IPS-20b (cell line): ENCODE measurements around the gene DONSON.
"Not testable (repeated sequence)": the region's sequence is repeated elsewhere in the genome, so short reads cannot be mapped to it uniquely, and the experiment has no call there.

Experiments
- H3K27ac ChIP-seq: one replicate; pipeline ENCODE4 v1.5.1; 2013; ENCODE audit warnings: low read length
- H3K27me3 ChIP-seq: 2 replicates; pipeline ENCODE4 v1.6.1; 2013; ENCODE audit warnings: mild to moderate bottlenecking, low read length, inconsistent platforms; ENCODE audit not compliant: insufficient read depth
- H3K36me3 ChIP-seq: 2 replicates; pipeline ENCODE4 v1.6.1; 2013; ENCODE audit warnings: low read depth, mild to moderate bottlenecking, inconsistent platforms, low read length, moderate library complexity; ENCODE audit not compliant: insufficient read depth
- H3K4me1 ChIP-seq: 2 replicates; pipeline ENCODE4 v1.6.1; 2013; ENCODE audit warnings: mild to moderate bottlenecking, control low read depth, inconsistent platforms, low read length, moderate library complexity; ENCODE audit not compliant: insufficient read depth
- H3K4me3 ChIP-seq: 2 replicates; pipeline ENCODE4 v1.5.1; 2013; ENCODE audit warnings: mild to moderate bottlenecking, low read length, inconsistent platforms
- H3K9ac ChIP-seq: 2 replicates; pipeline ENCODE4 v1.6.1; 2013; ENCODE audit warnings: low read depth, mild to moderate bottlenecking, inconsistent platforms, low read length, moderate library complexity
- H3K9me3 ChIP-seq: 2 replicates; pipeline ENCODE4 v1.6.1; 2013; ENCODE audit warnings: mild to moderate bottlenecking, low read depth, low read length, inconsistent platforms; ENCODE audit not compliant: insufficient read depth

Gene DONSON

DNA sequence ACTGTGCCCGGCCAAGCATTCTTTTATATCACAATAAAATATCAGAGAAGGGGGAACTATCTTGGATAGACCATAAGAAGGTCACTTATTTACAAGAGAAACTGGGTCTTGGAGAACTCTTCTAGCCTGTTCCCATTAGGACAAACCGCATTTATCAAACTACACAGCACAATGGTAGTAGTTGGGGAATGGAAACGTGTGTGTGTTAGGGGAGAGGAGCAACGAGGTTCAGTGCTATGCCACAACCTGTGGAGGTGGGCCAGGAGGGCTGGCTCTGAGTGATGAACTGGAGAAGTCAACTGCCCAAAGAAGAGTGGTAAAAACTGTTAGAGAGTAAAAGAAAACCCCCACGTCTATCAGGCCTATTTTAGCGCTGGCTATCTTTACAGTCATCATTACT is 1.6 kb downstream of the DONSON start:
- Histone ChIP-seq H3K27ac (no peak overlapping the region), H3K9ac (peak overlapping the region; percentile 11; the same call in 1 of the 2 replicates), H3K9me3 (no peaks in the 10 kb centered on the region), H3K4me1 (peaks cover 4% of the 10 kb centered on the region; the same call in 1 of the 2 replicates), H3K36me3 (peaks cover 37% of the 10 kb centered on the region), H3K4me3 (peak overlapping the region; percentile 89), H3K27me3 (no peaks in the 10 kb centered on the region)

DNA sequence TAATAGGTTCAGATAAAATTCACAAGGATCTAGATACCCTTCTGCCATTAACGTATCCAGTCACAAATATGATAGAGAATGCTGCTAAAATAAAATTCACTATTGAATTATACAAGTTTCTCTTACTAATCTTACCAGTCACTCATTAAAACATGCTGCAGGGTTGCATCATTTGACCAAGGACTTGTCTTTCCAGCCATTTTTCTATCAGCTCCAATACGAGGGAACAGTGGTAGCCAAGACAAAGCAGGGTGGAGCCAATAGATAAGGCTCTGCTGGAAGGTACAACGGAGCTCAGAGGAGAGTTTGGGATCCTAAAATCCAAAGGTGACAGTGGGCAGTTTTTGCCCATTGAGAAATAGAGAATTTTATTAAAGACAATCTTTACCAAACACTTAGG is 4.0 kb downstream of the DONSON start:
- Histone ChIP-seq H3K27me3 (no peaks in the 10 kb centered on the region), H3K9ac (no peak overlapping the region), H3K4me1 (peaks cover 3% of the 10 kb centered on the region; the same call in 1 of the 2 replicates), H3K27ac (no peak overlapping the region), H3K36me3 (peaks cover 53% of the 10 kb centered on the region), H3K4me3 (no peak overlapping the region), H3K9me3 (no peaks in the 10 kb centered on the region)

DNA sequence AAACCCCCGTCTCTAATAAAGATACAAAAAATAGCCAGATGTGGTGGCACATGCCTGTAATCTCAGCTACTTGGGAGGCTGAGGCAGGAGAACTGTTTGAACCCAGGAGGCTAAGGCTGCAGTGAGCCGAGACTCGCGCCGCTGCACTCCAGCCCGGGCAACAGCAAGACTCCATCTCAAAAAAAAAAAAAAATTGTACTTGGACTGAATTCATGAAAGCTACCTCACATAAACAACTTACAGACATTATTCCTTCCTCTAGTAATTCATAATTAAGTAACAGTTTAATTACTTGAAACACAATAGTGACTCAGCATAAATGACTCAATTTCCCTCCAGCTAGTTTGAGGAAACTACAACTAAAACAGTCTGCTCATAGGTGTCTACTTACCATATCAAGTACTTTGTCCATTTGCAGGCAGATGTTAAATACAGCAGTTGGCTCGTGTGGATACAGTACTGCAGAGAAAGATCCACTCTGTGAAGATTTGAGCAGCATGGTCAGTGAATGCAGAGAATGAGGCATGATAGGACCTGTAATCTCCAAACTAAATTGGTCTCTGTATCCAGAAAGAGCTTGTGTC is 9.4 kb downstream of the DONSON start:
- no peak overlapping the region for H3K4me3 ChIP-seq
- peaks cover 85% of the 10 kb centered on the region for H3K36me3 ChIP-seq
- no peaks in the 10 kb centered on the region for H3K4me1 ChIP-seq
- no peak overlapping the region for H3K27ac ChIP-seq
- no peak overlapping the region for H3K9ac ChIP-seq
- H3K9me3 ChIP-seq: no peaks in the 10 kb centered on the region
- no peaks in the 10 kb centered on the region for H3K27me3 ChIP-seq

DNA sequence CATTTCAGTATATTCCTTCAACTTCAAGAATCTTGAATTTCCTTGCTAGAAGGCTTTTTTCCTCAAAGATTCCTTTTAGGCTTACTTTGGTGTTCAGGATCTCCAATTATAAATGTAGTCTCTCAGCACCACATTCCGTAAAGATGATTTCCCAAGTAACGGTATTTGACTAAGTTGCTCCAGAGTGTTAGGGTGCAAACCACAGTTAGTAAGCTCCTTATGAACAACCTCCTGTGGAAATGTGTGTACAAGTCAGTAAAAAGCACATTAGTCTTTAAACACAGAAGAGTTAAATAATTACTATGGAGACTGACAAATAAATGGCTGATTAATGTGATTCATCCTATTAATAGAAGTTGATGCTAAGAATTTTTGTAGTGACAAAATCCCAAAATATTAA is 10.3 kb downstream of the DONSON start:
- Histone ChIP-seq H3K36me3 (peaks cover 88% of the 10 kb centered on the region), H3K27ac (no peak overlapping the region), H3K9me3 (no peaks in the 10 kb centered on the region)

DNA sequence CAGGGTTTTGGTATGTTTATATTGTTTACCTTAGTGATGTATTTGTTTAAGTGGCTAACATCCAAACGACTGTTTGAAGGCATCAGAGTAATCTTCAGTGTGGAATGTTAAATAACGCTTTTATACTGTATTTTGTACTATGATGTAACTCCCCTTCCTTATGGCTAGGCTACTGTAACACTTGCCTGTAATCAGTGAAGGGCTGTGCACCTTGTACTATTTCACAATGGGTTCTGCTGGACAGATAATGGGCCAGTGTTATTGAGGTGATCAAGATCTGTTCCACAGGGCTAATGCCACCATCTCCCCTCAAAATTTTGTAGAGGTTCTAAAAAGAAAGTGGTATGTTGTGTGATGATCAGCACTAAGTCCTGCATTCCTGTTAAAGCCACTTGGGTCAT is 11.7 kb downstream of the DONSON start:
- H3K36me3 ChIP-seq: peaks cover 91% of the 10 kb centered on the region
- H3K27me3 ChIP-seq, H3K4me3 ChIP-seq, H3K4me1 ChIP-seq, H3K27ac ChIP-seq, H3K9ac ChIP-seq, H3K9me3 ChIP-seq: not testable (repeated sequence)

More for the DNA sequence above, 10.3 kb downstream of the DONSON start:
- H3K4me3 ChIP-seq: no peak overlapping the region
- no peaks in the 10 kb centered on the region for H3K4me1 ChIP-seq
- no peak overlapping the region for H3K9ac ChIP-seq
- no peaks in the 10 kb centered on the region for H3K27me3 ChIP-seq

DNA sequence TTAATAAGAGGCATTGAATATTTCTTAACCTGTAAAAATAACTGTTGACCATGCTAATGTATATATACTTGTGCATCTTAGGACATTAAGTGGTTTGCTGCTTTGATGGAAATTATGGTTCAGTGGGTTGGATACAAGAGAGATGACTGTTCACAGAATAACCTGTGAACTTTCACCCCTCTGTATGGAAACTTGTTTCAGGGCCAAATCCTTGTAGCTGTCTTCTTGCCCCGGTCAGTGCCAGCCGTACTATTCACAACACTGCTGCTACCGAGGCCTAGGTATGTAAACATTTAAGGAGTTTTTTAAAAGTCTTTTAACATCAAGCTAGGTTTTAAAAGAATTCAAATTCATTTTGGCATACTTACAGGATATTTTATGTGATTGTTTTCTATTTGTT is 16.1 kb downstream of the DONSON start:
- Histone ChIP-seq H3K9me3 (no peaks in the 10 kb centered on the region), H3K4me1 (no peaks in the 10 kb centered on the region), H3K4me3 (no peak overlapping the region), H3K27ac (no peak overlapping the region), H3K9ac (no peak overlapping the region), H3K36me3 (peaks cover 100% of the 10 kb centered on the region), H3K27me3 (no peaks in the 10 kb centered on the region)

DNA sequence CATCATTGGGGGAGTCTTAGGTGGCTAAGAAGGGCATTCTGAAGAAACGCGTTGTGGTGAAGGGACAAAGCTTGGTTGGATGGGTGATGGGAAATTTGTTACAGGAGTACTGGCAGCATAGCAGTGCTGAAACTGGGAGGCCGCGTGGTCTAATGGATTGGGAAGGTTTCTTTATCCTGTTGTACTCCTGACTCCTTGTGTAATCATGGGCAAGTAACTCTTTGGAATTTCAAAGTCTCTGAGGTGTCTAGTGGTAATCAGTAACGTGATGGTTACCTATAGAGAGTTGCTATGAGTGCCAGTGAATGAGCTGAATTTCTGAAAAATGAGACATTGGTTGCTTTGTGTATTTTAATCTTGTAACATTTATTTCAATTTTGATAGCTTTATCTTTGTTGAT is 18.5 kb downstream of the DONSON start:
- Histone ChIP-seq H3K27me3 (no peaks in the 10 kb centered on the region), H3K9me3 (no peaks in the 10 kb centered on the region), H3K4me3 (no peak overlapping the region), H3K9ac (no peak overlapping the region), H3K4me1 (no peaks in the 10 kb centered on the region), H3K36me3 (peaks cover 96% of the 10 kb centered on the region), H3K27ac (no peak overlapping the region)

DNA sequence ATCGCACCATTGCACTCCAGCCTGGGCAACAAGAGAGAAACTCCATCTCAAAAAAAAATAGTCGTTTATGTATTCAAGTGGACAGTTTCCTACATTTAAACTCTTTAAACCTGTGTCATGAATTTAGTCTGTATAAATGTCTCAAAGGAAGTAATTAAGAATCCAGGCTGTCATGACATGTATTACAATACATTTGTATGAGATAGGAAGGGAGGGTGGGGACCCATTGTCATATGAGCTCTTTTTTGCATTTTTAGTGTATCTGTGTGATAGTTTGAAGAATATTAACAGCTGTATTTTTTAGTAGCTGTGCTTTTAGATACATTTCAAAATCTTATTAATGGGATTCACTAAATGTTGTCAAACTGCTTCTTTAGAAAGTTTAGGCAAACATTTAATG is 20.0 kb downstream of the DONSON start:
- Histone ChIP-seq H3K9me3 (no peaks in the 10 kb centered on the region), H3K36me3 (peaks cover 94% of the 10 kb centered on the region), H3K27me3 (no peaks in the 10 kb centered on the region), H3K4me3 (no peak overlapping the region), H3K9ac (no peak overlapping the region), H3K4me1 (no peaks in the 10 kb centered on the region), H3K27ac (no peak overlapping the region)

DNA sequence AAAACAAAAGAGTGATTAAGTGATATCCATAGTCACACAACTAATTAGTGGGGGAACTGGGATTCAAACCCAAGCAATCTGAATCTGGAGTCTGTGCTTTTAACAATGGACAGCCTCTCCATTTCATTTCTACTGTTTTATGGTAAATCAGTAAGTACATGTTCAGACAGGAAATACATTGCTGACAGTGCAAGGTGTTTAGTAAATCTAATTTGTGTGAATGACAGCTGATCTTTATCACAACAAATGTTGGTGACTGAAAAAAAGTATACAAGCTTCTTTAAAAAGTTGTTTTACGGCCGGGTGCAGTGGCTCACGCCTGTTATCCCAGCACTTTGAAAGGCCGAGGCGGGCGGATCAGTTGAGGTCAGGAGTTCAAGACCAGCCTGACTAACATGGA is 20.6 kb downstream of the DONSON start:
- Histone ChIP-seq H3K9ac (no peak overlapping the region), H3K27me3 (no peaks in the 10 kb centered on the region), H3K4me1 (no peaks in the 10 kb centered on the region), H3K9me3 (no peaks in the 10 kb centered on the region), H3K4me3 (no peak overlapping the region), H3K27ac (no peak overlapping the region), H3K36me3 (peaks cover 94% of the 10 kb centered on the region)

DNA sequence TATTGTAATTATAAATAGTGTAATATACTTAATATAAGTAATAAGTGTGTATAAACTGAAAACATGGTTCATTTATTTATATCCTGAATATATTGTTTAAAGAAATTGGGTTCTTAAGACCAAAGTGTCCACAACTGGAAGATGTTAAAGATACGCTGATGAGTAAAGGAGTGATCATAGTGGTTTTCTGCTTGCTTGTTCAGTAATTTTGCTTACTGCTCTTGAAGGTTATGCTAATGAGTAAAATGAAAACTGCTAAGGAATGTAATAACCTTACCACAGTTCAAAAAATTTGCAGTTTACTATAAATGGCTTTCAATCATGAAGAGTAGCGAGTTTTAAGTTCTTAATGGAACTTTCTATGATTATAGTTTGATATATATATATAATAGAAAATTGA is 22.0 kb downstream of the DONSON start:
- Histone ChIP-seq H3K27ac (no peak overlapping the region), H3K27me3 (no peaks in the 10 kb centered on the region), H3K9me3 (no peaks in the 10 kb centered on the region), H3K9ac (no peak overlapping the region), H3K36me3 (peaks cover 94% of the 10 kb centered on the region), H3K4me1 (no peaks in the 10 kb centered on the region), H3K4me3 (no peak overlapping the region)

DNA sequence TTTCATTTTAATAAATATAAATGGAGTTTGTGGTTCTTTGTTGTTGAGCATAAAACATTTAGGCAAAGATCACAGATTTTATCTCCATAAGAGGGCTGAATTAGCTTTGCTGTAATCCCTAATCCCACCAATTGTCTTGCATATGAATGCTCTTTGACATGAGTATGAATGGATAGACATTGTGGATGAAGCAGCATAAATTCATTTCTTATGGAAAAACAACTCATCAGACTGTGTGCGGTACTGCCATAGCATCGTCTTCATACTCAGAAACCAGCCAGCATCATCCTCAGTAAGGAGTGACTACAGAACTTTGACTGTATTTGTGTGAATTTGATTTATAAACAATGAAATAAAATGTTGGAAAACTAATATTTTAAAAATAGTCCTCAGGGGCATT is 26.1 kb downstream of the DONSON start:
- Histone ChIP-seq H3K4me1 (no peaks in the 10 kb centered on the region), H3K9ac (no peak overlapping the region), H3K4me3 (no peak overlapping the region), H3K36me3 (peaks cover 94% of the 10 kb centered on the region), H3K27me3 (no peaks in the 10 kb centered on the region), H3K27ac (no peak overlapping the region), H3K9me3 (no peaks in the 10 kb centered on the region)

DNA sequence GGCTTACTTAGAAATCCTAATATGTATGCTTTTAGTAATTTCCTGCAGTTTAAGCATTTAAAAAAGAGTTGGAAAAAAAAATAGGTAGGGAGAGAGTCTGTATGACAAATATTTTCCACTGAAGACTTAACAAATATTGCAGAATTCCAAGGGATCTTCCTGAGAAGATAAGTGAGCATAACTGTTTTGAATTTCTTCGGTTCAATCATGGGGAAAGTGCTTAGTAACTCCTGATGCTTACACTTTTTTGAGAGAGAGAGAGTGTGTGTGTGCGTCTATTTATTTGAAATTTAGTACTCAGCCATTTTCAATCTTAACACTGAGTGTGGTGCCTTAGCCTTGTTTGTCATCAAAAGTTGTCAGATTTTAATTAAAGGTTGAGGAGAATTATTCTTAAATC is 27.1 kb downstream of the DONSON start:
- Histone ChIP-seq H3K36me3 (peaks cover 94% of the 10 kb centered on the region), H3K27ac (no peak overlapping the region), H3K4me1 (no peaks in the 10 kb centered on the region), H3K9ac (no peak overlapping the region), H3K27me3 (no peaks in the 10 kb centered on the region), H3K9me3 (no peaks in the 10 kb centered on the region), H3K4me3 (no peak overlapping the region)
